Fibroblast of peridontal ligament (primary cell): Measurements from ENCODE around the gene KIAA1328.
"Not testable (repeated sequence)": the region's sequence is repeated elsewhere in the genome, so short reads cannot be mapped to it uniquely, and the experiment has no call there.

ENCODE experiments used
- DNase-seq: peaks from one replicate; pipeline ENCODE4 v3.0.0-alpha.2; 2010; ENCODE audit errors: extremely low read depth

The KIAA1328 gene

DNA sequence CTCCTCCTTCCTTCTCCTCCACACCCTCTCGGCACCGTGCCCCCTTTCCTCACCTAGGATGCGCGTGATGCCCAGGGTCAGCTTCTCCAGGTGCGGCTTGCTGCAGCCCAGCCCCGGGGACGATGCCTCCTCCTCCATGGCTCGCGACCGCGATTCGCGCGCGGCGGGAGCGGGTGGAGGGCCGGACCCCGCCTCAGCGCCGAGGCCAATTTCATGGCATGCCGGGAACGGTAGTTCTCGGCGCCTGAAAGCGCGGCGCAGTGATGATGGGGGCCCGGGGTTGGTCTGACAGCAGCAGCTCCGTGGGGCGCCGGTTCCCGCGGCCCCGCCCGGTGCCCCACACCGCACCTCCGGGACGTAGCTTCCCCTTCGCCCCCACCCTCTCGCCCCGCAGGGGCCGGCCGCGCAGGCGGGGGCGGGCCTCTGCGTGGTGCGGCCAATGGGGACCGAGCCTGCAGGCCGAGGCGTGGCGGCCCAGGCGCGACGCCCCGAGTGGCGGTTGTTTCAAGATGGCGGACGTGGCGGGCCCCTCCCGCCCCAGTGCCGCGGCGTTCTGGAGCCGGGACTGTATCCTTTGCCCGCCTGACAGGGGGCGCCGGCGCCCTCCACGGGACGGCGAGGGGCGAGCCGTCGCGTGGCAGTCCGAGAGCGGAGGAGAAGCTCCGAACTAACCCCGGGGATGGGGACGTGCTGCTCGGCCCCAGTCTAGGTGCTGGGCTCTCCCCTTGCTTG, at the start of gene KIAA1328, which contains the start of gene TPGS2:
Gene KIAA1328, plus strand, starts transcription at position 498 of the 732 bp plus-strand sequence. Its CDS starts 12 bp downstream, at position 510.
Gene TPGS2, minus strand, starts transcription at position 373 of the 732 bp plus-strand sequence. Its CDS starts 235 bp downstream, at position 138.
- peak; percentile 75 for DNase-seq

DNA sequence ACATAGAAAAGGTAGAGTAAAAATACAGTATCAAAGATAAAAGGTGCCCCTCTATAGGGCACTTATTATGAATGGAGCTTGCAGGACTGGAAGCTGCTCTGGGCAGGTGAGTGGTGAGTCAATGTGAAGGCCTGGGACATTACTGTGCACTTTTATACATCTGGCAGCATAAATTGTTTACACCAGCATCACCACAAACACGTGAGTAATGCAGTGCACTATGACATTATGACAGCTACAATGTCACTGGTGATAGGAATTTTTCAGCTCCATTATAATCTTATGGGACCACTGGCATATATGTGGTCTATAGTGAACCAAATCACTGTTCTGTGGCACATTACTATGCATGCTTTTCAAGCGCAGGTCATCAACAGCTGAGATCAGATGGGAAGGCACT, 48.2 kb upstream of the KIAA1328 start:
- peak; percentile 14 for DNase-seq

- DNase-seq, result no peak
These were observed 46.2 kb upstream of the KIAA1328 start for GRCh38 chr18:36782710-36783109.

DNA sequence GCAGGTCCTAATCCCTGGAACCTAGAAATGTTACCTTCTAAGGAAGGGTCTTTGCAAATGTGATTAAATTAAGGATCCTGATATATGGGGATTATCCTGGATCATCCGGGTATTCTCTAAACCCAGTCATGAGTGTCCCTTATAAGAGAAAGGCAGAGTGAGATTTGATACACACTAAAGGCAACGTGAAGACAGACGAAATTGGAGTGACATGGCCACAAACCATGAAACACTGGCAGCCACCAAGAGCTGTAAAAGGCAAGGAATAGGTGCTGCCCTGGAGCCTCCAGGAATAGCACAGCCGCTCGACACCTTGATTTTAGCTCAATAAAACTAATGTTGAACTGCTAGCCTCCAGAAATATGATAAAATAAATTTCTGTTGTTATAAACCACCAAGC, 45.1 kb upstream of the KIAA1328 start:
- no peak for DNase-seq

- peak; percentile 61 for DNase-seq
These were observed 42.2 kb upstream of the KIAA1328 start for GRCh38 chr18:36786686-36787085.

GRCh38 chr18:36792634-36793283, 36.2 kb upstream of the KIAA1328 start:
- no peak for DNase-seq

GRCh38 chr18:36798738-36799473, 30.0 kb upstream of the KIAA1328 start:
- DNase-seq, result no peak

DNA sequence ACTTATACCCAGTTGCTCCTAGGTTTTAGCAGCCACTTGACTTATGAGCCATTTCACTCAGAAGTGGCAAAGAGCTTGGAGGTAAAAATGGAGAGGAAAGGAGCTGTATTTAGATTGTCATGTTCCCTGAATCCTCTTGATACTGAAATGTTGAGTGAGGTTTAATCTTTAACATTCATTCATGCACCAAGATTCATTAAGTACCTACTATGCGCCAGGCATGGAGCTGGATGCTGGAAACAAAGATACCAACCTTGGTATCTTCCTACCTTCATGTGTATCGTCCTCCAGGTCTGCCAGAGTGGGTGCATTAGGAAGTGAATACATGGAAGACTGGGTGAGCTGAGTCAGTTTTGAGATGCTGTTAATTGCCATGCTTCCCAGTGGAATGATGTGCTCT, 23.8 kb upstream of the KIAA1328 start:
- no peak for DNase-seq

- peak; percentile 58 for DNase-seq
These were observed 20.2 kb upstream of the KIAA1328 start for GRCh38 chr18:36808681-36809080.

GRCh38 chr18:36809590-36810381, 19.1 kb upstream of the KIAA1328 start:
- peak; percentile 80 for DNase-seq

- peak; percentile 76 for DNase-seq
These were observed 17.5 kb upstream of the KIAA1328 start for GRCh38 chr18:36811430-36811829.

GRCh38 chr18:36811955-36812354, 17.0 kb upstream of the KIAA1328 start:
- DNase-seq, result peak; percentile 18

DNA sequence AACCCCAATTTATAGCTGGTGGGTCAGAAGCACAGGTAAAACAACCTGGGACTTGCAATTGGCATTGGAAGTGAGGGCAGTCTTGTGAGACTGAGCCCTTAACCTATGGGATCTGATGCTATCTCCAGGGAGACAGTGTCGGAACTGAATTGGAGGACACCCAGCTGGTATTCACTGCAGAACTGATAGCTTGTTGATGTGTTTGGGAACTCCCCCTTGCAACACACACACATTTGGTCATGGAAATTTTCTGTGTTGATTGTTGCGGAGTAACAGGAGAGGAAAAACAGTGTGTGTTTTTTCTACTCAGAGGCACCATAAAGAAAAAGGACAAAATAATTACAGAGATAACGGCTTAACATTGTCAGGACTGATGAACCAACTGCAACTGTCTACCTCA, 16.2 kb upstream of the KIAA1328 start:
- peak; percentile 23 for DNase-seq

DNA sequence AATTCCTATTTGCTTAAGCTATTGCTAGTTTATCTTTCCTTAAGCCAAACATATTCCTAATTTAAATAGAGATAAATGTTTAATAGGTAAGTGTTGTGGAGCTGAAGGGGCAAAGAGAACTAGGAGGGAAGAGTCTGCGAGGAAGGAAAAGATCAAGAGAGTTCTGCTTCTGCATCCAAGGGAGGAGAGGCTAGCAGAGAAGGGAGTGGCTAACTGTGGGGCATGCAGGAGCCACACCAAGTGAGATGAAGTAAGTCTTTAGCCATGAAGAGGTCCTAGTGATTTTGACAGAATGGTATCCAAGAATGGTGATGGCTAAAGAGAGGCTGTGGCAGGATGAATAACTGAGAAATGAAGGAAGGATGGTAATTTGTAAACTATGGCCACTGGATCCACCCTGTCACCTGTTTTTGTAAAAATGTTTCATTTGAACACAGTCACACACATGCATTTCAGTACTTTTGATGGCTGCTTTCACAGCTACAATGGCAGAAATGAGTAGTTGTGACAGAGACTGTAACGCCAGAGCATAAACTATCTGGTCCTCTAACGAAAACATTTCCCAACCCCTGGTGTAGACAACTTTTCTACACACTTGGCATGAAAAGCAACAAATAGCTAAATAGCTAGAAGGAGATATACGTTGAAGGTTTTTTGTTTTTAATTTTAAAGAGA, 15.7 kb upstream of the KIAA1328 start:
- no peak for DNase-seq

- DNase-seq, result no peak
These were observed 15.1 kb upstream of the KIAA1328 start for GRCh38 chr18:36813824-36814223.

- no peak for DNase-seq
These were observed 13.9 kb upstream of the KIAA1328 start for GRCh38 chr18:36814994-36815393.

GRCh38 chr18:36816096-36816495, 12.8 kb upstream of the KIAA1328 start:
- DNase-seq, result not testable (repeated sequence)

GRCh38 chr18:36817039-36817438, 11.9 kb upstream of the KIAA1328 start:
- DNase-seq, result no peak

DNA sequence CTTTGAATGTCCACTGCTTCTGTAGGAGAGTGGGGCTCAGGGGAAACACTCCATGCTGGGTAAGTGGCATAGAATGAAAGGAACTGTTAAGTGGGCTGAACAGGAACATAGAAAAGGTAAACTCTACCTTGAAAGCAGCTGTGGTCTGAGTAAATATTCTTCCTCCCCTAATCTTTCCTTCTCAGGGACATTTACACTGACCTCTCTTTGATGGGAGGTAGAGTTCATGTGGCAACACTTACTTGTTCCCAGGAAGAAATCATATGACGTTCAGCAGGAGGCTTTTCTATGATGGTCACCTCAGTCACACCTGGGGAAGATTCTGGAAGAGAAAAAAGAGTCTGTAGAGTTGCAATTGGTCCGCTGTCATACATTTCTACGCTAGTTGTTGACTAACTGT, 10.3 kb upstream of the KIAA1328 start:
- no peak for DNase-seq

DNA sequence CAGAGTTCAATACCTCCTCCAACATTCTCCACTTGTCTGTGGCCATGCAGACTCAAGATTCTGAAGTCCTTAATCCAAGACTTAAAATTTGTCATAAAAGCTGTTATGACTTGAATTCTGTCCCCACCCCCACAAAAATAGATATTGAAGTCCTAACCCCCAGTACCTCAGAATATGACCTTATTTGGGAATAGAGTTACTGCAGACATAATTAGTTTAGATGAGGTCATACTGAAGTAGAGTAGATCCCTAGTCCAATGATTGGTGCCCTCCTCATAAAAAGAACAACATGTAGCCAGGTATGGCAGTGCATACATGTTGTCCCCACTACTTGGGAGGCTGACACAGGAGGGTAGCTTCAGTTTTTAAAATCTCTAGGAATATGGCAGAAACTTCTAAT, 9.3 kb upstream of the KIAA1328 start:
- no peak for DNase-seq

DNA sequence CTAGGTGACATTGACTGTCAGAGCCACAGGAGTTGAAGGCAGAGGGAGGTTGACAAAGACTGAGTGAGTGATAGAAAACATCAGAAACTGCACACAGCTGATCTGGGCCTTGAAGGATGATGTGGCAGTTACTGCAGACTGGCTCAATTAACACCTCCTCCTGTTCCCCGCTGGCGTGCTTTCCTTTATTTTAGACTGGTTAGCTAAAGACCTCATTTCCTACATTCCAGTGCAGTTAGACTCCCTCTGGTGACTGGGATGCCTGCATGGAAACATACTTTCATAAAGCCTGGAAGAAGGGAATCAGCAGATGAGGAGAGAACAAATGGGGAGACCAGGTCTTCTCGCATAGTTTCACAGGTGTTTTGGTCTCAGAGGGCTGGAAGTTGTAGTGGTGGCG, 7.2 kb upstream of the KIAA1328 start:
- no peak for DNase-seq
